Esophagus muscularis mucosa (tissue), 4 donors: ENCODE results near the gene STRADB. TPM values are rescaled to one million over a fixed set of nuclear protein-coding genes. Genes with fewer than 3 reads are reported as not detected.

ENCODE experiments used
- DNase-seq: peaks from one replicate; pipeline ENCODE4 v3.0.0-alpha.2; 2017; ENCODE audit errors: extremely low spot score
- H3K27ac ChIP-seq, 4 donors: fragments of 200-600 bp; sonication (generic); replicated peaks in 1 of 4; 1 replicate in 3 of 4; 2 replicates in 1 of 4; pipeline ENCODE4 v1.5.1; 2016 to 2019; ENCODE audit warnings: mild to moderate bottlenecking in 1 of 4
- H3K27me3 ChIP-seq, 4 donors: fragments of 200-600 bp; sonication (generic); one replicate each; pipeline versions ENCODE4 v1.5.1 to v1.6.0; 2016 to 2019
- H3K36me3 ChIP-seq, 4 donors: fragments of 200-600 bp; sonication (generic); one replicate each; pipeline ENCODE4 v1.5.1; 2016 to 2019
- H3K4me1 ChIP-seq, 4 donors: fragments of 200-600 bp; sonication (generic); one replicate each; pipeline ENCODE4 v1.5.1; 2016 to 2019
- H3K4me3 ChIP-seq, 4 donors: fragments of 200-600 bp; sonication (generic); 1 replicate in 2 of 4; 2 replicates in 2 of 4; pipeline ENCODE4 v1.5.1; 2016 to 2019; ENCODE audit warnings: mild to moderate bottlenecking in 4 of 4, moderate library complexity in 1 of 4
- H3K9me3 ChIP-seq, 4 donors: fragments of 200-600 bp; sonication (generic); 1 replicate in 3 of 4; 2 replicates in 1 of 4; pipeline ENCODE4 v1.5.1; 2016 to 2019
- CTCF ChIP-seq, 3 experiments: fragments of 200-600 bp in 2 of 3; fragments of 450-650 bp in 1 of 3; sonication (generic) in 2 of 3; IDR thresholded peaks; one replicate each; pipeline ENCODE4 v1.5.1; 2017 to 2019; ENCODE audit warnings: antibody characterized with exemption in 3 of 3, mild to moderate bottlenecking in 2 of 3, moderate library complexity in 1 of 3
- EP300 ChIP-seq: sonication (generic); formaldehyde crosslinking; IDR thresholded peaks from one replicate; pipeline ENCODE4 v1.6.1; 2017; ENCODE audit warnings: antibody characterized with exemption
- POLR2A ChIP-seq: fragments of 450-650 bp; IDR thresholded peaks from one replicate; pipeline ENCODE4 v1.6.1; 2017; ENCODE audit warnings: antibody characterized with exemption, moderate library complexity, mild to moderate bottlenecking, low read depth
- POLR2AphosphoS5 ChIP-seq, 2 donors: sonication (generic); formaldehyde crosslinking; IDR thresholded peaks; one replicate each; pipeline ENCODE4 v1.6.1; 2017; ENCODE audit warnings: antibody characterized with exemption in 2 of 2
- WGBS: methylation state at CpG from one replicate; pipeline ENCODE4 v1.1.5; 2018; 5-methylcytosine and 5-hydroxymethylcytosine counted together
- intact Hi-C: fragments of 100-400 bp; cut with DNase I; formaldehyde crosslinking; loops from one replicate; pipeline ENCODE4 v1.15.1; 2023
- total RNA-seq, 4 donors: library from RNA; depleted of rRNA; stranded (reverse); fragments of >200 nt; gene quantifications; one replicate each; pipeline versions ENCODE4 v1.1.0 to v1.2.1, GENCODE V29; 2016

The STRADB gene
- 10 to 100 TPM; 13.6 to 15.6 (median 14.1) TPM for total RNA-seq

GRCh38 chr2:201451292-201452057 lies at the start of gene STRADB, which contains the start of gene TRAK2:
STRADB (plus strand) TSS chr2:201451740; CDS start chr2:201454841, 3,101 bp downstream.
TRAK2 (minus strand) TSS chr2:201451458; CDS start chr2:201420507, 30,951 bp downstream.
- DNase-seq, result peak; percentile 98
- H3K4me3 ChIP-seq, result peak within 1 kb of the TSS; percentile 64 to 93 (median 85)
- TF ChIP-seq CTCF (IDR thresholded peaks at IDR 0.05), result peak in 2 of 3 experiments; percentile 43 to 50
- TF ChIP-seq POLR2A, result peak; percentile 73
- no peak for TF ChIP-seq EP300
- TF ChIP-seq POLR2AphosphoS5 (IDR thresholded peaks at IDR 0.05), result peak; percentile 92 to 94
- WGBS, result no CpG with 5 or more reads among the region's 78 CpGs
- no peaks in the 10 kb centered on the region for H3K9me3 ChIP-seq
- H3K36me3 ChIP-seq, result peaks cover 0 to 14% (median 0%) of the 10 kb centered on the region in 4 donors
- H3K27ac ChIP-seq, result peak within 1 kb of the TSS; percentile 90 to 94 (median 92)
- intact Hi-C loops, result loop anchor here (2.0 to 10.0 kb wide), 3 partner anchors 34 to 197 kb away; no protein-coding TSS in a partner anchor
- peaks cover 40 to 61% (median 56%) of the 10 kb centered on the region in 4 donors for H3K4me1 ChIP-seq
- H3K27me3 ChIP-seq, result no peaks in the 10 kb centered on the region

- intact Hi-C loops, result loop anchor here (2.0 kb wide), 1 partner anchor 49 kb away; the partner anchor contains the start of genes STRADB and TRAK2
- 71% methylated on average over 3 of the region's 3 CpGs for WGBS
- DNase-seq, result no peak
- no peak overlapping the region for H3K4me3 ChIP-seq
- no peaks in the 10 kb centered on the region for H3K27me3 ChIP-seq
- H3K36me3 ChIP-seq, result peaks cover 9 to 28% (median 20%) of the 10 kb centered on the region in 4 donors
- TF ChIP-seq POLR2AphosphoS5 (IDR thresholded peaks at IDR 0.05), result no peak
- TF ChIP-seq EP300, result no peak
- no peak for TF ChIP-seq POLR2A
- TF ChIP-seq CTCF (IDR thresholded peaks at IDR 0.05), result no peak
- no peaks in the 10 kb centered on the region for H3K9me3 ChIP-seq
- peaks cover 28 to 66% (median 59%) of the 10 kb centered on the region in 4 donors for H3K4me1 ChIP-seq
- H3K27ac ChIP-seq, result no peak overlapping the region
These were observed 49.7 kb upstream of the STRADB start for GRCh38 chr2:201401815-201402214.

DNA sequence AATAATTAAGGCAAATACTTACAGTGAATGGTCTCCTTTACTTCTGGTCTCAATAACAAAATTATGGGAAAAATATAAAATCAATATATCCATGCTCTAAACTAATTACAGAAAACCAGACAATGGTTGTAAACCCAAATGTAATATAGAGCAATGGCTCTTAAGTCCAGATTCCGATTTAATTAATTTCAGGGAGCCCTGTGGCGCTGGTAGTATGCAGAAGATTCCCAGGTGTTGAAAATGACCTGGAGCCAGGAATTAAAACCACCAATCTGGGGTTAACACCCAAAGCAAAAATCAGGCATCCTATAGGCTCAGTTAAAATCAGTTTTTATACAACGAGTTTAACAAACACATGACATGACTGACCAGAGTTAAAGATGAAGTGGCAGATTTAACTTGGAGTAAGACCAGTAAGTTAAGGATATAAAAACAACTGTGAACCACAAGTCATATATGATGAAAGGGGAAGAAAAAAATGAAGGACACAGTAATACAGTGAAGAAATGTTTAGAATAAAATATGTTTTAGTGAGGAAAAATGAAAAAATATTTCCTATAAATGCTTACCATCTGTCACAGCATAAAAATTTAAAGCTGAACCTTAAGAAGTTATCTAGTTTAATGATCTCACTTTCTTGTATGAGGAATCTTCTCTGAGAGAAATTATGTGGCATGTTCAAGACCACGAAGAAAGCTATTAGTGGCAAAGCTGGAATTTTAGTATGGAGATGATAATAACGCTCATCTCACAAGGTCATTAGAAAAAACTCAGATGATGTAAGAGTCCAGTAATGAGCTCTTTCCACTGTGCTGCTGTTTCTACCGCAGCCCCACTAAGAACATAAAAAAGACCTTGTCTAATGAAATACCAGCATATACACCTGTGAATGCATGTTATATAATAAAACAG lies 48.6 kb upstream of the STRADB start:
- Histone ChIP-seq H3K27me3 (no peaks in the 10 kb centered on the region), H3K36me3 (peaks cover under 1 to 17% (median 9%) of the 10 kb centered on the region in 4 donors), H3K4me1 (peaks cover 28 to 77% (median 68%) of the 10 kb centered on the region in 4 donors), H3K9me3 (no peaks in the 10 kb centered on the region), H3K27ac (peak overlapping the region; percentile 9 to 76 (median 22)), H3K4me3 (no peak overlapping the region)
- WGBS, result 68% methylated on average over 6 of the region's 6 CpGs
- intact Hi-C loops, result loop anchor here (2.0 kb wide), 1 partner anchor 48 kb away; the partner anchor contains the start of genes STRADB and TRAK2
- no peak for TF ChIP-seq POLR2A
- TF ChIP-seq EP300, result no peak
- no peak for TF ChIP-seq POLR2AphosphoS5 (IDR thresholded peaks at IDR 0.05)
- TF ChIP-seq CTCF (IDR thresholded peaks at IDR 0.05), result no peak
- DNase-seq, result no peak

GRCh38 chr2:201403880-201404279 lies 47.7 kb upstream of the STRADB start:
- intact Hi-C loops, result loop anchor here (2.0 kb wide), 1 partner anchor 47 kb away; the partner anchor contains the start of genes STRADB and TRAK2
- Histone ChIP-seq H3K4me1 (peaks cover 28 to 87% (median 77%) of the 10 kb centered on the region in 4 donors), H3K36me3 (peaks cover 0 to 8% (median 4%) of the 10 kb centered on the region in 4 donors), H3K9me3 (no peaks in the 10 kb centered on the region), H3K4me3 (no peak overlapping the region), H3K27ac (peak overlapping the region in 3 of 4 donors; percentile 9 to 76 (median 71)), H3K27me3 (no peaks in the 10 kb centered on the region)
- DNase-seq, result no peak
- 79% methylated on average over 3 of the region's 3 CpGs for WGBS
- TF ChIP-seq EP300, result no peak
- no peak for TF ChIP-seq CTCF (IDR thresholded peaks at IDR 0.05)
- TF ChIP-seq POLR2AphosphoS5 (IDR thresholded peaks at IDR 0.05), result no peak
- TF ChIP-seq POLR2A, result no peak
